NCI-H774 (cell line): Measurements from ENCODE around the gene C4orf54.

Source experiments
- DNase-seq: peaks from one replicate; lab custom pipeline; 2025; lab: John Stamatoyannopoulos, UW

Gene C4orf54

GRCh38 chr4:99617374-99617773 is 40.3 kb downstream of the C4orf54 start:
- no peak for DNase-seq

- DNase-seq, result no peak
These were observed 42.3 kb downstream of the C4orf54 start for GRCh38 chr4:99615170-99615820.

GRCh38 chr4:99614491-99614890 is 43.1 kb downstream of the C4orf54 start:
- DNase-seq, result no peak

GRCh38 chr4:99612704-99613103 is 44.9 kb downstream of the C4orf54 start:
- DNase-seq, result no peak

- no peak for DNase-seq
These were observed 45.3 kb downstream of the C4orf54 start for GRCh38 chr4:99612281-99612680.

GRCh38 chr4:99610605-99611175 is 46.9 kb downstream of the C4orf54 start:
- no peak for DNase-seq

GRCh38 chr4:99608417-99608816 is 49.2 kb downstream of the C4orf54 start:
- no peak for DNase-seq
